Right lobe of liver (tissue), 6 donors: Measurements from ENCODE around the gene BTBD2. TPM values are rescaled to one million over a fixed set of nuclear protein-coding genes. Genes with fewer than 3 reads are reported as not detected.
A peak's percentile ranks its signal among the peaks of the same experiment; 100 is the strongest.

ENCODE experiments used
- ATAC-seq, 4 donors: fragments of 200-7000 bp; cut with Tn5 transposase; one replicate each; pipeline ENCODE4 v1.9.1; 2020; ENCODE audit warnings: mild to moderate bottlenecking in 4 of 4, moderate library complexity in 4 of 4
- DNase-seq, 3 donors: peaks; one replicate each; pipeline ENCODE4 v3.0.0-alpha.2; 2020
- H3K27ac ChIP-seq, 3 donors: fragments of 200-600 bp; one replicate each; pipeline ENCODE4 v1.8.0; 2022
- H3K27me3 ChIP-seq, 2 donors: fragments of 200-600 bp; one replicate each; pipeline ENCODE4 v1.8.0; 2022
- H3K36me3 ChIP-seq, 4 donors: fragments of 200-600 bp; sonication (generic) in 1 of 4; one replicate each; pipeline versions ENCODE4 v1.5.1 to v1.8.0; 2017 to 2022; ENCODE audit warnings: control low read depth in 1 of 4
- H3K4me1 ChIP-seq, 4 donors: fragments of 200-600 bp; sonication (generic) in 1 of 4; one replicate each; pipeline versions ENCODE4 v1.5.1 to v1.8.0; 2017 to 2022; ENCODE audit warnings: control low read depth in 1 of 4
- H3K4me3 ChIP-seq, 3 donors: fragments of 200-600 bp; one replicate each; pipeline ENCODE4 v1.8.0; 2022
- H3K9me3 ChIP-seq, 4 donors: fragments of 200-600 bp; sonication (generic) in 1 of 4; one replicate each; pipeline versions ENCODE4 v1.5.1 to v1.8.0; 2017 to 2022; ENCODE audit warnings: control low read depth in 1 of 4
- CTCF ChIP-seq, 4 donors: fragments of 200-600 bp in 3 of 4; fragments of 450-650 bp in 1 of 4; IDR thresholded peaks; one replicate each; pipeline versions ENCODE4 v1.5.1 to v1.8.0; 2016 to 2022; ENCODE audit warnings: antibody characterized with exemption in 4 of 4, mild to moderate bottlenecking in 2 of 4
- POLR2A ChIP-seq: fragments of 450-650 bp; IDR thresholded peaks from one replicate; pipeline ENCODE4 v1.6.1; 2017; ENCODE audit warnings: antibody characterized with exemption, mild to moderate bottlenecking
- WGBS: methylation state at CpG from one replicate; pipeline ENCODE4 v1.1.6; 2018; ENCODE audit warnings: low coverage, low lambda C conversion rate; ENCODE audit not compliant: insufficient coverage; ENCODE audit errors: missing lambda C conversion rate; 5-methylcytosine and 5-hydroxymethylcytosine counted together
- intact Hi-C, 2 donors: fragments of 100-400 bp; cut with DNase I; formaldehyde crosslinking; loops; one replicate each; pipeline versions ENCODE4 v1.11.2 to v1.14.1; 2022
- total RNA-seq, 6 experiments: library from RNA; depleted of rRNA in 2 of 6; stranded (reverse); fragments of >200 nt in 2 of 6; fragmentation: NEBNext Ultra II Directional in 3 of 6; extraction: Animal tissue kit (Norgen Biotek cat#: 25700) in 3 of 6; gene quantifications; one replicate each; pipeline versions ENCODE4 v1.1.0 to v1.2.4, GENCODE V29; 2016 to 2023
- donor health status: DM: no; HTN: yes; CAD: no.
- donor health status: DM: no; HTN: no; CAD: no.
- donor health status: DM: no; HTN: no; CAD: no.
- donor health status: DM: no; HTN: yes; CAD: no.
- donor health status: DM: no; HTN: yes; CAD: no.

BTBD2 gene
- total RNA-seq, 6 experiments from 2014 or later: 22.2 to 42.6 (median 29.2) TPM

- H3K4me1 ChIP-seq: peaks cover 1 to 55% (median 30%) of the 10 kb centered on the region in 4 donors
- H3K27ac ChIP-seq: peak overlapping the region; percentile 92 to 98 (median 93)
- TF ChIP-seq POLR2A (no peak), CTCF (IDR thresholded peaks at IDR 0.05) (no peak)
- no peaks in the 10 kb centered on the region for H3K27me3 ChIP-seq
- no peaks in the 10 kb centered on the region for H3K9me3 ChIP-seq
- 11% methylated on average over 10 of the region's 18 CpGs for WGBS
- DNase-seq (peak; percentile 79 to 91 (median 80)), ATAC-seq (peak in 3 of 4 donors; percentile 2 to 6 (median 5))
- peak overlapping the region; percentile 30 to 80 (median 47) for H3K4me3 ChIP-seq
- H3K36me3 ChIP-seq: peaks cover 0 to 2% (median 0%) of the 10 kb centered on the region in 4 donors
- intact Hi-C loops: no loop called here
Observed at GRCh38 chr19:2051773-2052704, 36.5 kb upstream of the BTBD2 start.

- WGBS: 8% methylated on average over 9 of the region's 93 CpGs
- Histone ChIP-seq H3K27me3 (no peaks in the 10 kb centered on the region), H3K4me3 (peak within 1 kb of the TSS; percentile 80 to 94 (median 93)), H3K4me1 (peaks cover 1 to 64% (median 34%) of the 10 kb centered on the region in 4 donors), H3K9me3 (no peaks in the 10 kb centered on the region), H3K27ac (peak within 1 kb of the TSS; percentile 94 to 99 (median 98)), H3K36me3 (peaks cover 0 to 9% (median under 1%) of the 10 kb centered on the region in 4 donors)
- peak; percentile 50 to 65 (median 59) for ATAC-seq
- TF ChIP-seq CTCF (IDR thresholded peaks at IDR 0.05) (peak; percentile 37 to 73 (median 46)), POLR2A (peak; percentile 100)
- intact Hi-C loops: no loop called here
- peak; percentile 95 to 97 (median 97) for DNase-seq
Observed at GRCh38 chr19:2050991-2051772, 35.7 kb upstream of the BTBD2 start, which contains the start of gene MKNK2. MKNK2 (minus strand) TSS chr19:2051244; CDS start chr19:2050851, 393 bp downstream.

DNA sequence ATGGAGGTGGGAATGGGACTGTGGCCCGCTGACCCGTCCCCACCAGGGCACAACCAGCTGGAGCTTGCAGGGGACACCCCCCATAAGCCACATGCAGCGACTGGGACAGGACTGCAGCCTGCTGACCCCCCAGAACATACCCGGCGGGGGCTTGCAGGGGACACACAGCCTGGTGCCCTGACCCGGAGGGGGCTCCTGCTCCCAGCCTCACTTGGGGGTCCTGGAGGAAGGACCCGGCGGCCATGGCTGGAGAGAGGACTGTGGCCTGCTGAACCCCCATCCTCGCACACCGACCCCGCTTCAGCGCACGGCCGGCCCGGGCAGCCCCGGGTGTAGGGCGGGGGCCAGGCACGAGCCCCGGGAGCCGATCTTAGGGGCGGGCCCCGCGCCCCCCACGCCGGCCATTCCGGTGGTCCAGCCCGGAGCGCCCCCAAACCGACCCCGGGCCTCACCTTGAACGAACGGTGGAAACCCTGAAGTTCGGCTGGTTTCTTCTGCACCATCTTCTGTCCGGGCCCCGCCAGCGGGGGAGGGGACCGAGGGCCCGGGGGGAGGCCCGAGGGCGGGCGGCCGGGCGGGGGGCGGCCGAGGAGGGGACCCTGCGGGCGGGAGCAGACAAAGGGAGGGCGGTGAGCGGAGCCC lies 35.0 kb upstream of the BTBD2 start:
- Histone ChIP-seq H3K36me3 (peaks cover 0 to 16% (median 5%) of the 10 kb centered on the region in 4 donors), H3K4me1 (peaks cover 1 to 71% (median 37%) of the 10 kb centered on the region in 4 donors), H3K4me3 (peak overlapping the region; percentile 80 to 94 (median 93)), H3K27ac (peak overlapping the region; percentile 94 to 99 (median 98)), H3K27me3 (no peaks in the 10 kb centered on the region), H3K9me3 (no peaks in the 10 kb centered on the region)
- ATAC-seq (peak in 3 of 4 donors; percentile 0 to 9 (median 1)), DNase-seq (peak in 1 of 3 donors; percentile 57)
- 0% methylated on average over 2 of the region's 49 CpGs for WGBS
- TF ChIP-seq POLR2A (peak; percentile 18), CTCF (IDR thresholded peaks at IDR 0.05) (no peak)
- intact Hi-C loops: no loop called here
